Erythroblast (primary cell): Measurements from ENCODE around the gene LHFPL6.

Experiments
- GATA1 ChIP-seq: IDR thresholded peaks from 2 replicates; pipeline ENCODE4 v1.6.1; 2011; ENCODE audit warnings: low read depth, mild to moderate bottlenecking, control low read depth, low read length, moderate library complexity
- POLR2A ChIP-seq: IDR thresholded peaks from 2 replicates; pipeline ENCODE4 v1.6.1; 2011; ENCODE audit warnings: mild to moderate bottlenecking, low read length

GRCh38 chr13:39310961-39311360 is 292.0 kb downstream of the LHFPL6 start:
- TF ChIP-seq POLR2A (no peak), GATA1 (no peak)
